Activated CD4-positive, alpha-beta memory T cell treated with anti-CD3 and anti-CD28 coated beads for 36 hours (primary cell): ENCODE results near the gene C12orf57. TPM values are rescaled to one million over a fixed set of nuclear protein-coding genes. Genes with fewer than 3 reads are reported as not detected.

Experiments
- CTCF ChIA-PET: fragments of 350-600 bp; sonication (Branson Sonifier 250); formaldehyde crosslinking; loops from one replicate; lab custom pipeline; 2021; ENCODE audit warnings: antibody characterized with exemption, inconsistent platforms; lab: Charles Lee
- POLR2A ChIA-PET: fragments of 350-600 bp; sonication (Branson Sonifier 250); formaldehyde crosslinking; loops from one replicate; lab custom pipeline; 2021; ENCODE audit warnings: antibody characterized with exemption; lab: Charles Lee
- DNase-seq: peaks from one replicate; pipeline ENCODE4 v3.0.0-alpha.2; 2020
- H3K27ac Mint-ChIP-seq: one replicate; pipeline ENCODE4 v1.8.0; 2021; ENCODE audit warnings: mixed read lengths
- H3K27me3 Mint-ChIP-seq: one replicate; pipeline ENCODE4 v1.8.0; 2021; ENCODE audit warnings: mixed read lengths
- H3K36me3 Mint-ChIP-seq: one replicate; pipeline ENCODE4 v1.8.0; 2021; ENCODE audit warnings: mixed read lengths
- H3K4me1 Mint-ChIP-seq: one replicate; pipeline ENCODE4 v1.8.0; 2021; ENCODE audit warnings: low read depth, mixed read lengths
- H3K4me3 Mint-ChIP-seq: one replicate; pipeline ENCODE4 v1.8.0; 2021; ENCODE audit warnings: mild to moderate bottlenecking, mixed read lengths
- H3K9me3 Mint-ChIP-seq: one replicate; pipeline ENCODE4 v1.8.0; 2021; ENCODE audit warnings: mixed read lengths
- intact Hi-C: fragments of 100-400 bp; cut with micrococcal nuclease; formaldehyde crosslinking; loops from one replicate; pipeline ENCODE4 v1.15.1; 2023
- total RNA-seq, 2 experiments: library from RNA; stranded (reverse); gene quantifications; one replicate each; pipeline ENCODE4 v1.2.3, GENCODE V29; 2021

C12orf57 gene
- total RNA-seq, 2 experiments from 2014 or later = 257 to 272 TPM

DNA sequence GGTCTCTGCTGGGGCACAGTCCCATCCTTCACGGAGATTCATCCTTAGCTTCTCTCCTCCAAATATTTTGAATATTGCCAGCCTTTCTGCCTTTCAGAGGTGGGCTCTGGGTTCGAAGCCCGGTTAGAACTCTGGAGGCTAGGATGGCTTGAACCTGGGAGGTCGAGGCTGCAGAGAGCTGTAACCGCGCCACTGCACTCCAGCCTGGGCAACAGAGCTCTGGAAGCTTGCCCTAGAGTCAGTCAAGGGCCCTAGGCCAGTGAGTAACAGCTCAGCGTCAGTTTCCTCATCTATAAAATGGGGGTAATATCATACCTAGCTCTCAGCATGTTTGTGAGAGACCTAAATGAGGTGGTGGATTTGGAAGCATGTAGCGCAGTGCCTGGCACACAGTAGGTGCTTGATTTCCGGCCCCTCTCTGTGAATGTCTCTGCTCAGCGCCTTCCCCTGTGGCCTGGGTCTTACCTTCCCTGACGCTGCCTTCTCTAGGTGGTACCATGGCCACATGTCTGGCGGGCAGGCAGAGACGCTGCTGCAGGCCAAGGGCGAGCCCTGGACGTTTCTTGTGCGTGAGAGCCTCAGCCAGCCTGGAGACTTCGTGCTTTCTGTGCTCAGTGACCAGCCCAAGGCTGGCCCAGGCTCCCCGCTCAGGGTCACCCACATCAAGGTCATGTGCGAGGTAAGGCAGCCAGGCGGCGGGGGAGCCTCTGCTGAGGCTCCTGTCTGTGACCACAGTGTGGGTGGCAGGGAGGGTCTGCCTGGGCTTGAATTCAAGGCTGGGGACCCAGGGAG lies 10.7 kb downstream of the C12orf57 start:
- POLR2A ChIA-PET = interaction anchor here (0.8 to 13.2 kb wide), 3 partner anchors 7 to 103 kb away, joined by 3 to 507 read pairs (median 8); partner anchors contain the start of genes C12orf57, PTPN6 and RNU7-1
- peak overlapping the region; percentile 98 for H3K4me3 Mint-ChIP-seq

DNA sequence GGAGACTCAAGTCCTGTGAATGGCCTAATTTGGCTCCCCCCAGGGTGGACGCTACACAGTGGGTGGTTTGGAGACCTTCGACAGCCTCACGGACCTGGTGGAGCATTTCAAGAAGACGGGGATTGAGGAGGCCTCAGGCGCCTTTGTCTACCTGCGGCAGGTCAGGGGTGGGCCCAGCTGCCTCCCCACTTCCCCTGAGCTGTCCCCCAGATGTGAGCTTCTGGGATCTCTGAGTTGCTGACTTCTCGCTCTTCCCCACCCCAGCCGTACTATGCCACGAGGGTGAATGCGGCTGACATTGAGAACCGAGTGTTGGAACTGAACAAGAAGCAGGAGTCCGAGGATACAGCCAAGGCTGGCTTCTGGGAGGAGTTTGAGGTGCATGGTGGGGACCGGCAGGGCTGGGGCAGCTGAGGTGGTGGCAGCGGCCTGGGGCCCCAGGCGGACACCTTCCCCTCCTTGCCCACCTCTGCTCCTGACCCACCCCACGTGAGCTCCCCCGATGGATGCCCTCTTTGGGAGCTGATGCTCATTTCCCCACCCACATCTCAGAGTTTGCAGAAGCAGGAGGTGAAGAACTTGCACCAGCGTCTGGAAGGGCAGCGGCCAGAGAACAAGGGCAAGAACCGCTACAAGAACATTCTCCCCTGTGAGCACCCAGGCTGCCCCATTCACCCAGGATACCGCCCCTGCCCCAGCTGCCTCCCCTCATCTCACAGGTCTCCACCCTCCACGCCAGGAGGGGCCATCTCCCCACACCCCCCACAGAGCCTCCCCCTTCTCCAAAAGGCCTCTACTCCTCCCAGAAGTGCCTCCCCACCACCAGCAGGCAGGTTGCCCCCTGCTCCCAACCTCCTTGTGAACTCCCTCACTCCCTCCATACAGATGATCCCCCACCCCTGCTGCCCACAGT lies 11.5 kb downstream of the C12orf57 start:
- no peak for DNase-seq
- H3K27me3 Mint-ChIP-seq = no peaks in the 10 kb centered on the region
- ChIA-PET POLR2A (interaction anchor here (0.6 to 13.2 kb wide), 3 partner anchors 8 to 103 kb away, joined by 3 to 507 read pairs (median 8); partner anchors contain the start of genes C12orf57, PTPN6 and RNU7-1), CTCF (interaction anchor here (0.6 to 15.9 kb wide), 6 partner anchors 5 to 83 kb away, joined by 3 to 586 read pairs (median 3); partner anchors contain the start of genes C12orf57, PTPN6 and RNU7-1)
- H3K36me3 Mint-ChIP-seq = peaks cover 82% of the 10 kb centered on the region
- peak overlapping the region; percentile 97 for H3K27ac Mint-ChIP-seq
- intact Hi-C loops = no loop called here
- H3K4me1 Mint-ChIP-seq = peaks cover 71% of the 10 kb centered on the region
- H3K4me3 Mint-ChIP-seq = peak overlapping the region; percentile 98
- no peaks in the 10 kb centered on the region for H3K9me3 Mint-ChIP-seq

More for the DNA sequence above, 10.7 kb downstream of the C12orf57 start:
- Mint-ChIP-seq H3K36me3 (peaks cover 76% of the 10 kb centered on the region), H3K9me3 (no peaks in the 10 kb centered on the region), H3K4me1 (peaks cover 71% of the 10 kb centered on the region), H3K27me3 (no peaks in the 10 kb centered on the region), H3K27ac (peak overlapping the region; percentile 97)
- intact Hi-C loops = no loop called here
- CTCF ChIA-PET = interaction anchor here (0.6 to 15.9 kb wide), 5 partner anchors 5 to 17 kb away, joined by 3 to 586 read pairs (median 3); partner anchors contain the start of genes C12orf57, PTPN6 and RNU7-1
- DNase-seq = no peak

DNA sequence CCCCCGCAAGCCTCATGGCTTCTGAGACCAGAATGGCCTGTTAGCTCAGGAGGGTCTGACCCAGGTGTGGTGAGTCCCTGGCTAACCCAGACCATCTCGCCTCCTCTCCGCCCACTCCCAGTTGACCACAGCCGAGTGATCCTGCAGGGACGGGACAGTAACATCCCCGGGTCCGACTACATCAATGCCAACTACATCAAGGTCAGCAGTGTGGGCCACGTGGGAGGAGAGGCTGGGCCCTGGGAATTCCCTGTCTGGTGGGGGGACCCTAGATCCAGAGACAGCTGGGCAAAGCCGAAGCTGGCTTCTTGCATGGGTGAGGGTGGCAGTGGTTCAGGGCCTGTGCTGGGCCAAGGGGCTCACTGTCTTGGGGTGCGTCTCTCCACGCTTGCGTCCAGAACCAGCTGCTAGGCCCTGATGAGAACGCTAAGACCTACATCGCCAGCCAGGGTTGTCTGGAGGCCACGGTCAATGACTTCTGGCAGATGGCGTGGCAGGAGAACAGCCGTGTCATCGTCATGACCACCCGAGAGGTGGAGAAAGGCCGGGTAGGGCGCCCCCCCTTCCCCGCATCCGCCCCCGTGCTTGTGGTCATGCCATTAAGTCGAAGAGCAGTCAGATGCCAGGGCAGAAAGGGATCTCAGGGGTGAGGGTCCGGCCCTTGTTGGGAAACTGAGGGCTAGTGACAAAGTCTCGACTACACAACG lies 12.4 kb downstream of the C12orf57 start:
- Mint-ChIP-seq H3K9me3 (no peaks in the 10 kb centered on the region), H3K27me3 (no peaks in the 10 kb centered on the region), H3K27ac (peak overlapping the region; percentile 97), H3K4me1 (peaks cover 75% of the 10 kb centered on the region), H3K4me3 (peak overlapping the region; percentile 98), H3K36me3 (peaks cover 86% of the 10 kb centered on the region)
- POLR2A ChIA-PET = interaction anchor here (0.6 to 13.2 kb wide), 4 partner anchors 8 to 103 kb away, joined by 3 to 507 read pairs (median 6); partner anchors contain the start of genes C12orf57, PTPN6 and RNU7-1
- CTCF ChIA-PET = interaction anchor here (1.0 to 15.9 kb wide), 5 partner anchors 4 to 84 kb away, joined by 3 to 586 read pairs (median 63); partner anchors contain the start of genes C12orf57, PTPN6 and RNU7-1
- peak; percentile 56 for DNase-seq
- intact Hi-C loops = no loop called here

DNA sequence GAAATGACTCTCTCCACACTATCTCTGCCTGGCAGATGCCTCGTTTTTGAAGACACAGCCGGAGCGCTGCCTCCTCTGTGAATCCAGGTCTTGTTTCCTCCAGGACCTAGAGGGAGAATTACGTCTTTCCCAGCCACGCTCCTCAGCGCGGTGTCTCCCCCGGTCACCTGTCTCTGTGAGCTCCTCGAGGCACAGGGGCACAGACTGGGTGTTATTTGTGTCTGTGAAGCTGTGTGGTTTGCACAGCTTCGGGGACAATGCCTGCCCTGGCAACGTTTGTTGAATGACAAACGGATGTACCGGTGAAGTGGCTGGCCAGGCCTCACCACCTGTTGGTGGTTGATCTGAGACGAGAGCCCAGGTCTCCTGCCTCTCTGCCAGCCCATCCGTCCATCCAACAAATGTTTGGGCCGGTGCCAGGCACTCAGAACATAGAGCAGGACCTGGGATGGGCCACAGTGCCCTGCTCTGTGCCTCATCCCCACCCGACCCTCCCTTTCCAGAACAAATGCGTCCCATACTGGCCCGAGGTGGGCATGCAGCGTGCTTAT lies 13.4 kb downstream of the C12orf57 start:
- Mint-ChIP-seq H3K4me3 (peak overlapping the region; percentile 98), H3K9me3 (no peaks in the 10 kb centered on the region), H3K4me1 (peaks cover 86% of the 10 kb centered on the region), H3K27me3 (no peaks in the 10 kb centered on the region), H3K27ac (peak overlapping the region; percentile 97), H3K36me3 (peaks cover 88% of the 10 kb centered on the region)
- ChIA-PET CTCF (interaction anchor here (1.0 to 15.9 kb wide), 6 partner anchors 3 to 85 kb away, joined by 3 to 586 read pairs (median 34); partner anchors contain the start of genes C12orf57, PTPN6 and RNU7-1), POLR2A (interaction anchor here (0.6 to 13.2 kb wide), 3 partner anchors 10 to 17 kb away, joined by 4 to 507 read pairs (median 4); partner anchors contain the start of genes C12orf57, PTPN6 and RNU7-1)
- DNase-seq = peak; percentile 45
- intact Hi-C loops = no loop called here

DNA sequence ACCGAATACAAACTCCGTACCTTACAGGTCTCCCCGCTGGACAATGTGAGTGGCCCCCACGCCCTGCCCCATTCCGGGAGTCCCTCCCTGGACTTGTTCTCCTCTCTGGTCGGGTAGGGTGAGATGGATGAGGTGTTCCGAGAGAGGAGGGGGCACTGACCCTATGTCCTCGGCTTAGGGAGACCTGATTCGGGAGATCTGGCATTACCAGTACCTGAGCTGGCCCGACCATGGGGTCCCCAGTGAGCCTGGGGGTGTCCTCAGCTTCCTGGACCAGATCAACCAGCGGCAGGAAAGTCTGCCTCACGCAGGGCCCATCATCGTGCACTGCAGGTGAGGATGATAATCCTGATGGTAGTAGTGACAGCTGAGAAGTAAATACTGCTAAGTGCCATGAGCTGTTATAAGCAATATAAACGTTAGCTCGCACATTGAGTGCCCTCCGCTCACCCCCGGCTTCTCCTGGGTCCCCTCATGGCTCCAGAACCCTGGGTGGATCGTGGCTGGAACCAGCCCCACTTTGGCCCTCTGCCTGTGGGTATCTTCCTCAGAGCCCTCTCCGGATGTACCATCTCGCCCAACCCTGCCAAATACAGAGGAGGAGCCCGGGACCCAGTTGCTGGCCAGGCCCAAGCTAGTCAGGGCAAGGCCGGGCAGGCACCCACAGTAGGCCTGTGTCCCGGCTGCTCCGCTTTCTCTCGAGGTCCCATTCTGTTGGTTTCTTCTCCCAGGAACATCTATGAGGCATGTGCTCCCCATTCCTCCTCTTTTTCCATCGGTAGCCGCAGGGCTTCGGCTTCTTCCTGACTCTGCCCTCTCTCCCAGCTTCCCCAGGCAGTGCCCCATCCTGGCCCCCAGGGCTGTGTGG lies 14.2 kb downstream of the C12orf57 start:
- peak overlapping the region; percentile 97 for H3K27ac Mint-ChIP-seq
- H3K27me3 Mint-ChIP-seq = no peaks in the 10 kb centered on the region
- peak; percentile 45 for DNase-seq
- POLR2A ChIA-PET = interaction anchor here (0.8 to 13.2 kb wide), 7 partner anchors 10 to 169 kb away, joined by 3 to 507 read pairs (median 4); partner anchors contain the start of genes C12orf57, CD4, EMG1 and PHB2
- H3K36me3 Mint-ChIP-seq = peaks cover 80% of the 10 kb centered on the region
- no peaks in the 10 kb centered on the region for H3K9me3 Mint-ChIP-seq
- H3K4me3 Mint-ChIP-seq = peak overlapping the region; percentile 98
- CTCF ChIA-PET = interaction anchor here (0.8 to 15.9 kb wide), 9 partner anchors 2 to 152 kb away, joined by 3 to 586 read pairs (median 6); partner anchors contain the start of genes C12orf57, PTPN6 and RNU7-1
- intact Hi-C loops = no loop called here
- peaks cover 93% of the 10 kb centered on the region for H3K4me1 Mint-ChIP-seq

DNA sequence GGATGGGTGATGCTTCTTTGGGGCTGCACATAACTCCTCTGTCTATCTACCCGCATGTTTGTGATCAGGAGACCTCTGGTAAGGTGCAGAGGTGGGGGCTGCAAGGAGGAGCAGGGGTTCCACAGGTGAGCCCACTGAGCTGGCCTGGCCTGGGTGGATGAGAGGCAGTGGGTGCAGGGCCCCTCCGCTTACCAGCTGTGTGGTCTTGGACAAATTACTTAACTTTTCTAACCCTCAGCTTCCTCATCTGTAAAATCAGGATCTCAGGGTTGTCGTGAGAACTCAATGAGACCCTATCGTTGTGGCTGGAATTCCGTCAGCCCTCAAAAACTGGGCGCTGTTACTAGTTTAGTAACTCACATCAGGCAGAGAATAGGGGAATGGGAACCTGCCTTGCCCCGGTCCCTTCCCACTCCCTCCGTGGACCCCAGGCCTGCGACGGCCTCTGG lies 14.8 kb downstream of the C12orf57 start:
- CTCF ChIA-PET = interaction anchor here (0.8 to 13.5 kb wide), 7 partner anchors 9 to 151 kb away, joined by 3 to 586 read pairs (median 6); partner anchors contain the start of genes C12orf57, PTPN6 and RNU7-1
- POLR2A ChIA-PET = interaction anchor here (0.6 to 13.2 kb wide), 9 partner anchors 9 to 170 kb away, joined by 3 to 507 read pairs (median 4); partner anchors contain the start of genes C12orf57, CD4, EMG1 and PHB2
- DNase-seq = no peak
- intact Hi-C loops = no loop called here
- Mint-ChIP-seq H3K4me1 (peaks cover 92% of the 10 kb centered on the region), H3K4me3 (peak overlapping the region; percentile 98), H3K27ac (peak overlapping the region; percentile 97), H3K36me3 (peaks cover 74% of the 10 kb centered on the region), H3K27me3 (no peaks in the 10 kb centered on the region), H3K9me3 (no peaks in the 10 kb centered on the region)

DNA sequence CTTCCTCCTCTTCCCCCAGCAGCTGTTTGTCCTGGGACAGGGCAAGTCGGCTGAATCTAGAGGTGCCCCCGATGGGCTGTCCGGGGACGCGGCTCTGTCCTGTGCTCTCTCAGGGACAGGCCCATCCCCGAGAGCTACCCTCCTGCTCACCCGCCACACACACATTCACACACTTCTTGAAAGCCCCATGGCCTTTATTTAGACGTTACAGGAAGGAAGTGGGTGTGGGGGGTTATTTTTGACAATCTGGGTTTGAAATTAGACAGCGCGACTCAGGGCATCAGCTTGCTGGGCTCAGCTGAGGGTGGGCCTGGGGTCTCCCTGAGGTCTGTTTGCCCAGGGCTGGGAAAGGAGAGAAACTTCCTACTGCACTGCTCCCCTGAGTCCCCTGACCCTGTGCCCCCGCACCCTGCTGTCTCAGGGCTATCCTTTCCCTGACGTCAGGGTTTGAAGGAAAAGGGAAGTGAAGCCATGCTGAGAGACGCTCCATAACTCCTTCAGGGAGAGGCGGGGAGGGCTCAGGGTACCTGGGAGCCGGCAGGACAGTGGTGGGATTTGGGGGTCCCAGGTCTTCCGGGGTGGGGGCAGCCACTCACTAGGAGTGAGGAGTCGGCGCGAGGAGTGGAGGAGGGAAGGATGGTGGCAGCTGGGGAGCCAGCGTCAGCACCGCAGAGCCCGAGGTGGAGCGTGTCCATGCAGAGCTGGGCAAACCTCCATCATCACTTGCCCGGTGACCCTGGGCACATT lies 15.4 kb downstream of the C12orf57 start:
- DNase-seq = peak; percentile 84
- ChIA-PET CTCF (interaction anchor here (1.2 to 13.5 kb wide), 7 partner anchors 9 to 149 kb away, joined by 3 to 586 read pairs (median 6); partner anchors contain the start of genes C12orf57, PTPN6 and RNU7-1), POLR2A (interaction anchor here (0.6 to 13.2 kb wide), 10 partner anchors 9 to 170 kb away, joined by 3 to 507 read pairs (median 4); partner anchors contain the start of genes C12orf57, CD4, EMG1 and PHB2)
- Mint-ChIP-seq H3K36me3 (peaks cover 68% of the 10 kb centered on the region), H3K4me3 (peak overlapping the region; percentile 98), H3K27me3 (no peaks in the 10 kb centered on the region), H3K27ac (peak overlapping the region; percentile 97), H3K4me1 (peaks cover 88% of the 10 kb centered on the region), H3K9me3 (no peaks in the 10 kb centered on the region)
- intact Hi-C loops = no loop called here

DNA sequence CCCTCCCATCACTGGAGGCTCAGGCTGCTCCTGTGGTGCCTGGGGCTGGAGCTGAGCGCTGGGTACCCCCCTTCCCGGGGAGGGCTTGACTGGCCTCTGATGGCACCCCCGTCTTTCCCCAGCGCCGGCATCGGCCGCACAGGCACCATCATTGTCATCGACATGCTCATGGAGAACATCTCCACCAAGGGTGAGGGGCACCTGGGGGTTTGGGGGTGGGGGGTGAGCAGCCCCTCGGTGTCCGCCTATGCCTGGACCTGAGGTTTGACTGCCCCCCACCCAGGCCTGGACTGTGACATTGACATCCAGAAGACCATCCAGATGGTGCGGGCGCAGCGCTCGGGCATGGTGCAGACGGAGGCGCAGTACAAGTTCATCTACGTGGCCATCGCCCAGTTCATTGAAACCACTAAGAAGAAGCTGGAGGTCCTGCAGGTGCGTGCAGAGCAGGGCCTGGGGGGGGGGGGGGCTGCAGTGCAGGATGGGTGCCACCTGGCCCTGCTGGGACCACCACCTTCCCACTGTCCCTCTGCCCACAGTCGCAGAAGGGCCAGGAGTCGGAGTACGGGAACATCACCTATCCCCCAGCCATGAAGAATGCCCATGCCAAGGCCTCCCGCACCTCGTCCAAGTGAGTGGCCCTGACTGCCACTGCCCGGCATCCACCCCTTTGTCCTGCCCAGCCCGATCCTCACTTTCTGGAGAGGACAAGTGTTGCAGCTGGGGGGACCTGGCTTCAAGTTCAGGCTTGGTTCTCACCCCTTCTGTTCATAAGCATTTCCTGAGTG lies 16.2 kb downstream of the C12orf57 start:
- peak overlapping the region; percentile 98 for H3K4me3 Mint-ChIP-seq
- intact Hi-C loops = loop anchor here (2.0 to 5.0 kb wide), 5 partner anchors 35 to 1123 kb away; partner anchors contain the start of genes C1RL, ENO2, NECAP1 and SPSB2
- peak overlapping the region; percentile 97 for H3K27ac Mint-ChIP-seq
- DNase-seq = no peak
- POLR2A ChIA-PET = interaction anchor here (0.9 to 13.2 kb wide), 8 partner anchors 9 to 148 kb away, joined by 3 to 507 read pairs (median 7); partner anchors contain the start of genes C12orf57, EMG1, PHB2 and PTPN6
- no peaks in the 10 kb centered on the region for H3K27me3 Mint-ChIP-seq
- no peaks in the 10 kb centered on the region for H3K9me3 Mint-ChIP-seq
- CTCF ChIA-PET = interaction anchor here (1.8 to 13.5 kb wide), 7 partner anchors 10 to 148 kb away, joined by 6 to 586 read pairs (median 8); partner anchors contain the start of genes C12orf57, PTPN6 and RNU7-1
- H3K36me3 Mint-ChIP-seq = peaks cover 60% of the 10 kb centered on the region
- peaks cover 87% of the 10 kb centered on the region for H3K4me1 Mint-ChIP-seq
